Measurements from ENCODE around the gene LRIF1.

DNA sequence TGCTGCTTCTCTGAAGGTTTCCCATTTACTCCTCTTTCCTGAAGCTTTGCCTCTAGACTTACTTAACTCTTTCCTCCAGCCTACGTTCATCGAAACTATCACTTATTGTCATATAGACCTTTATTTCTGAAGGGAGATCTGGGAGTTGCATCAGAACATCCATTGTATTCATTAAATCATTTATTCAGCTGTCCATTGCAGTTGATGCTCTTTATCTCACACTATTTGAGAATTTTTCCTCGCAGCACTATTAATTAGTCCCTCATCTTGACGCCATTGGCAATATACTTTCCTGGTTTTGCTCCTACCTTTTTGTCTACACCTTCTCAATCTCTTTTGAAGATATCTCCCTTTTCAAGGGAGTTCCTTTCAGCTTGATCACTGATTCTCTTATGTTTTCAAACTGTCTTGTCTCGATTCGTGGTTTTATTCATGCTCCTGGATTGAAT, 757 bp upstream of the LRIF1 start:
- no peak for TF ChIP-seq CHD2 (IDR thresholded peaks at IDR 0.05; ENCODE audit: borderline replicate concordance, low read depth, low read length)
- TF ChIP-seq, protein P1, sequence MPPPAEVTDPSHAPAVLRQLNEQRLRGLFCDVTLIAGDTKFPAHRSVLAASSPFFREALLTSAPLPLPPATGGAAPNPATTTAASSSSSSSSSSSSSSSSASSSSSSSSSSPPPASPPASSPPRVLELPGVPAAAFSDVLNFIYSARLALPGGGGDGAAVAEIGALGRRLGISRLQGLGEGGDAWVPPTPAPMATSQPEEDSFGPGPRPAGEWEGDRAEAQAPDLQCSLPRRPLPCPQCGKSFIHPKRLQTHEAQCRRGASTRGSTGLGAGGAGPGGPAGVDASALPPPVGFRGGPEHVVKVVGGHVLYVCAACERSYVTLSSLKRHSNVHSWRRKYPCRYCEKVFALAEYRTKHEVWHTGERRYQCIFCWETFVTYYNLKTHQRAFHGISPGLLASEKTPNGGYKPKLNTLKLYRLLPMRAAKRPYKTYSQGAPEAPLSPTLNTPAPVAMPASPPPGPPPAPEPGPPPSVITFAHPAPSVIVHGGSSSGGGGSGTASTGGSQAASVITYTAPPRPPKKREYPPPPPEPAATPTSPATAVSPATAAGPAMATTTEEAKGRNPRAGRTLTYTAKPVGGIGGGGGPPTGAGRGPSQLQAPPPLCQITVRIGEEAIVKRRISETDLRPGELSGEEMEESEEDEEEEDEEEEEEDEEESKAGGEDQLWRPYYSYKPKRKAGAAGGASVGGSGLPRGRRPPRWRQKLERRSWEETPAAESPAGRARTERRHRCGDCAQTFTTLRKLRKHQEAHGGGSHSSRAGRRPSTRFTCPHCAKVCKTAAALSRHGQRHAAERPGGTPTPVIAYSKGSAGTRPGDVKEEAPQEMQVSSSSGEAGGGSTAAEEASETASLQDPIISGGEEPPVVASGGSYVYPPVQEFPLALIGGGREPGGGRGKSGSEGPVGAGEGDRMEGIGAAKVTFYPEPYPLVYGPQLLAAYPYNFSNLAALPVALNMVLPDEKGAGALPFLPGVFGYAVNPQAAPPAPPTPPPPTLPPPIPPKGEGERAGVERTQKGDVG (CRISPR knock-in tag; IDR thresholded peaks at IDR 0.05): no peak

All from GM12878 (cell line).